Sigmoid colon (tissue), 4 donors: Measurements from ENCODE around the gene NRXN3.

Source experiments
- POLR2AphosphoS5 ChIP-seq, 4 donors: sonication (generic); formaldehyde crosslinking; IDR thresholded peaks; one replicate each; pipeline ENCODE4 v1.6.1; 2017; ENCODE audit warnings: antibody characterized with exemption in 4 of 4
- TF ChIP-seq, protein P1 (sequence below), 4 experiments: fragments of 450-650 bp in 3 of 4; fragments of 200-600 bp in 1 of 4; IDR thresholded peaks; one replicate each; pipeline ENCODE4 v1.5.1; 2016 to 2019; ENCODE audit warnings: antibody characterized with exemption in 4 of 4, mild to moderate bottlenecking in 3 of 4, moderate library complexity in 2 of 4

- TF ChIP-seq, protein P1, sequence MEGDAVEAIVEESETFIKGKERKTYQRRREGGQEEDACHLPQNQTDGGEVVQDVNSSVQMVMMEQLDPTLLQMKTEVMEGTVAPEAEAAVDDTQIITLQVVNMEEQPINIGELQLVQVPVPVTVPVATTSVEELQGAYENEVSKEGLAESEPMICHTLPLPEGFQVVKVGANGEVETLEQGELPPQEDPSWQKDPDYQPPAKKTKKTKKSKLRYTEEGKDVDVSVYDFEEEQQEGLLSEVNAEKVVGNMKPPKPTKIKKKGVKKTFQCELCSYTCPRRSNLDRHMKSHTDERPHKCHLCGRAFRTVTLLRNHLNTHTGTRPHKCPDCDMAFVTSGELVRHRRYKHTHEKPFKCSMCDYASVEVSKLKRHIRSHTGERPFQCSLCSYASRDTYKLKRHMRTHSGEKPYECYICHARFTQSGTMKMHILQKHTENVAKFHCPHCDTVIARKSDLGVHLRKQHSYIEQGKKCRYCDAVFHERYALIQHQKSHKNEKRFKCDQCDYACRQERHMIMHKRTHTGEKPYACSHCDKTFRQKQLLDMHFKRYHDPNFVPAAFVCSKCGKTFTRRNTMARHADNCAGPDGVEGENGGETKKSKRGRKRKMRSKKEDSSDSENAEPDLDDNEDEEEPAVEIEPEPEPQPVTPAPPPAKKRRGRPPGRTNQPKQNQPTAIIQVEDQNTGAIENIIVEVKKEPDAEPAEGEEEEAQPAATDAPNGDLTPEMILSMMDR (IDR thresholded peaks at IDR 0.05): no peak
- no peak for TF ChIP-seq POLR2AphosphoS5 (IDR thresholded peaks at IDR 0.05)
These were observed 1459.5 kb downstream of the NRXN3 start for GRCh38 chr14:79629411-79630287.
